H1 (cell line): ENCODE data around the gene SLC37A1. TPM values are rescaled to one million over a fixed set of nuclear protein-coding genes. Genes with fewer than 3 reads are reported as not detected.

ENCODE experiments used
- CHD2 ChIP-seq: IDR thresholded peaks from 2 replicates; pipeline ENCODE4 v1.6.1; 2012; ENCODE audit warnings: low read length, improper control_type of control experiment
- CTBP2 ChIP-seq: IDR thresholded peaks from 2 replicates; pipeline ENCODE4 v1.7.0; 2011; ENCODE audit warnings: borderline replicate concordance, mild to moderate bottlenecking, moderate library complexity, mixed read lengths, low read length; ENCODE audit not compliant: insufficient read depth, insufficient read length
- EZH2 ChIP-seq: fragments of 200-600 bp; sonication (generic); IDR thresholded peaks from 2 replicates; pipeline ENCODE4 v1.7.1; 2012; ENCODE audit warnings: low read depth, mild to moderate bottlenecking, moderate library complexity, low read length, inconsistent platforms; ENCODE audit not compliant: severe bottlenecking
- KDM5A ChIP-seq: fragments of 200-600 bp; IDR thresholded peaks from 2 replicates; pipeline ENCODE4 v1.7.1; 2012; ENCODE audit warnings: mild to moderate bottlenecking, low read length, inconsistent platforms, mixed read lengths
- POLR2A ChIP-seq, 2 experiments: IDR thresholded peaks; 1 replicate in 1 of 2; 2 replicates in 1 of 2; pipeline ENCODE4 v1.6.1; 2011; ENCODE audit warnings: low read depth in 2 of 2, low read length in 2 of 2, mild to moderate bottlenecking in 2 of 2; ENCODE audit errors: control extremely low read depth in 1 of 2
- RXRA ChIP-seq: IDR thresholded peaks from 2 replicates; pipeline ENCODE4 v1.6.1; 2011; ENCODE audit warnings: low read depth, mild to moderate bottlenecking, low read length, moderate library complexity; ENCODE audit not compliant: insufficient read depth
- TAF7 ChIP-seq: optimal IDR thresholded peaks from 2 replicates; pipeline ENCODE3; 2011; ENCODE audit warnings: low read depth, mild to moderate bottlenecking, inconsistent platforms, low read length, moderate library complexity, borderline replicate concordance
- TBP ChIP-seq: IDR thresholded peaks from 2 replicates; pipeline ENCODE4 v1.6.1; 2011; ENCODE audit warnings: low read depth, low read length, improper control_type of control experiment
- polyA plus RNA-seq, 7 experiments: library from polyadenylated mRNA; depleted of rRNA in 3 of 7; stranded (reverse) in 5 of 7; unstranded in 2 of 7; fragments of >200 nt in 5 of 7; fragments of 200-250 nt in 2 of 7; gene quantifications; 1 replicate in 5 of 7; 2 replicates in 1 of 7; 4 replicates in 1 of 7; pipeline versions ENCODE4 v1.2.1 to v1.2.3, GENCODE V29; 2011 to 2013; ENCODE audit warnings: missing spikeins in 2 of 7, mixed read lengths in 2 of 7
- total RNA-seq: library from RNA; stranded (reverse); fragmentation: NEBNext Ultra II Directional; extraction: Animal tissue kit (Norgen Biotek cat#: 25700); gene quantifications from 2 replicates; pipeline ENCODE4 v1.2.1, GENCODE V29; 2021
- TF ChIP-seq, protein P1 (sequence below): fragments of 300-600 bp; sonication (generic); IDR thresholded peaks from 2 replicates; pipeline ENCODE4 v1.7.1; 2012; ENCODE audit warnings: low read length, moderate library complexity, mild to moderate bottlenecking, inconsistent platforms; ENCODE audit not compliant: insufficient replicate concordance
- TF ChIP-seq, protein P2 (sequence below): IDR thresholded peaks from 2 replicates; pipeline ENCODE4 v1.6.1; 2011; ENCODE audit warnings: low read depth, mild to moderate bottlenecking, low read length; ENCODE audit not compliant: insufficient read depth

Gene SLC37A1
- total and polyA plus RNA-seq, 2 of the 8 experiments (the other 6 are each of a cell fraction or from before 2014, with no cell fraction given) = 15.6 to 30.9 TPM

- TF ChIP-seq, protein P1, sequence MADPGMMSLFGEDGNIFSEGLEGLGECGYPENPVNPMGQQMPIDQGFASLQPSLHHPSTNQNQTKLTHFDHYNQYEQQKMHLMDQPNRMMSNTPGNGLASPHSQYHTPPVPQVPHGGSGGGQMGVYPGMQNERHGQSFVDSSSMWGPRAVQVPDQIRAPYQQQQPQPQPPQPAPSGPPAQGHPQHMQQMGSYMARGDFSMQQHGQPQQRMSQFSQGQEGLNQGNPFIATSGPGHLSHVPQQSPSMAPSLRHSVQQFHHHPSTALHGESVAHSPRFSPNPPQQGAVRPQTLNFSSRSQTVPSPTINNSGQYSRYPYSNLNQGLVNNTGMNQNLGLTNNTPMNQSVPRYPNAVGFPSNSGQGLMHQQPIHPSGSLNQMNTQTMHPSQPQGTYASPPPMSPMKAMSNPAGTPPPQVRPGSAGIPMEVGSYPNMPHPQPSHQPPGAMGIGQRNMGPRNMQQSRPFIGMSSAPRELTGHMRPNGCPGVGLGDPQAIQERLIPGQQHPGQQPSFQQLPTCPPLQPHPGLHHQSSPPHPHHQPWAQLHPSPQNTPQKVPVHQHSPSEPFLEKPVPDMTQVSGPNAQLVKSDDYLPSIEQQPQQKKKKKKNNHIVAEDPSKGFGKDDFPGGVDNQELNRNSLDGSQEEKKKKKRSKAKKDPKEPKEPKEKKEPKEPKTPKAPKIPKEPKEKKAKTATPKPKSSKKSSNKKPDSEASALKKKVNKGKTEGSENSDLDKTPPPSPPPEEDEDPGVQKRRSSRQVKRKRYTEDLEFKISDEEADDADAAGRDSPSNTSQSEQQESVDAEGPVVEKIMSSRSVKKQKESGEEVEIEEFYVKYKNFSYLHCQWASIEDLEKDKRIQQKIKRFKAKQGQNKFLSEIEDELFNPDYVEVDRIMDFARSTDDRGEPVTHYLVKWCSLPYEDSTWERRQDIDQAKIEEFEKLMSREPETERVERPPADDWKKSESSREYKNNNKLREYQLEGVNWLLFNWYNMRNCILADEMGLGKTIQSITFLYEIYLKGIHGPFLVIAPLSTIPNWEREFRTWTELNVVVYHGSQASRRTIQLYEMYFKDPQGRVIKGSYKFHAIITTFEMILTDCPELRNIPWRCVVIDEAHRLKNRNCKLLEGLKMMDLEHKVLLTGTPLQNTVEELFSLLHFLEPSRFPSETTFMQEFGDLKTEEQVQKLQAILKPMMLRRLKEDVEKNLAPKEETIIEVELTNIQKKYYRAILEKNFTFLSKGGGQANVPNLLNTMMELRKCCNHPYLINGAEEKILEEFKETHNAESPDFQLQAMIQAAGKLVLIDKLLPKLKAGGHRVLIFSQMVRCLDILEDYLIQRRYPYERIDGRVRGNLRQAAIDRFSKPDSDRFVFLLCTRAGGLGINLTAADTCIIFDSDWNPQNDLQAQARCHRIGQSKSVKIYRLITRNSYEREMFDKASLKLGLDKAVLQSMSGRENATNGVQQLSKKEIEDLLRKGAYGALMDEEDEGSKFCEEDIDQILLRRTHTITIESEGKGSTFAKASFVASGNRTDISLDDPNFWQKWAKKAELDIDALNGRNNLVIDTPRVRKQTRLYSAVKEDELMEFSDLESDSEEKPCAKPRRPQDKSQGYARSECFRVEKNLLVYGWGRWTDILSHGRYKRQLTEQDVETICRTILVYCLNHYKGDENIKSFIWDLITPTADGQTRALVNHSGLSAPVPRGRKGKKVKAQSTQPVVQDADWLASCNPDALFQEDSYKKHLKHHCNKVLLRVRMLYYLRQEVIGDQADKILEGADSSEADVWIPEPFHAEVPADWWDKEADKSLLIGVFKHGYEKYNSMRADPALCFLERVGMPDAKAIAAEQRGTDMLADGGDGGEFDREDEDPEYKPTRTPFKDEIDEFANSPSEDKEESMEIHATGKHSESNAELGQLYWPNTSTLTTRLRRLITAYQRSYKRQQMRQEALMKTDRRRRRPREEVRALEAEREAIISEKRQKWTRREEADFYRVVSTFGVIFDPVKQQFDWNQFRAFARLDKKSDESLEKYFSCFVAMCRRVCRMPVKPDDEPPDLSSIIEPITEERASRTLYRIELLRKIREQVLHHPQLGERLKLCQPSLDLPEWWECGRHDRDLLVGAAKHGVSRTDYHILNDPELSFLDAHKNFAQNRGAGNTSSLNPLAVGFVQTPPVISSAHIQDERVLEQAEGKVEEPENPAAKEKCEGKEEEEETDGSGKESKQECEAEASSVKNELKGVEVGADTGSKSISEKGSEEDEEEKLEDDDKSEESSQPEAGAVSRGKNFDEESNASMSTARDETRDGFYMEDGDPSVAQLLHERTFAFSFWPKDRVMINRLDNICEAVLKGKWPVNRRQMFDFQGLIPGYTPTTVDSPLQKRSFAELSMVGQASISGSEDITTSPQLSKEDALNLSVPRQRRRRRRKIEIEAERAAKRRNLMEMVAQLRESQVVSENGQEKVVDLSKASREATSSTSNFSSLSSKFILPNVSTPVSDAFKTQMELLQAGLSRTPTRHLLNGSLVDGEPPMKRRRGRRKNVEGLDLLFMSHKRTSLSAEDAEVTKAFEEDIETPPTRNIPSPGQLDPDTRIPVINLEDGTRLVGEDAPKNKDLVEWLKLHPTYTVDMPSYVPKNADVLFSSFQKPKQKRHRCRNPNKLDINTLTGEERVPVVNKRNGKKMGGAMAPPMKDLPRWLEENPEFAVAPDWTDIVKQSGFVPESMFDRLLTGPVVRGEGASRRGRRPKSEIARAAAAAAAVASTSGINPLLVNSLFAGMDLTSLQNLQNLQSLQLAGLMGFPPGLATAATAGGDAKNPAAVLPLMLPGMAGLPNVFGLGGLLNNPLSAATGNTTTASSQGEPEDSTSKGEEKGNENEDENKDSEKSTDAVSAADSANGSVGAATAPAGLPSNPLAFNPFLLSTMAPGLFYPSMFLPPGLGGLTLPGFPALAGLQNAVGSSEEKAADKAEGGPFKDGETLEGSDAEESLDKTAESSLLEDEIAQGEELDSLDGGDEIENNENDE = no peak
- TF ChIP-seq EZH2 (no peak), POLR2A (IDR thresholded peaks at IDR 0.05; ENCODE audit: control extremely low read depth in 1 of 2, low read depth in 2 of 2, low read length in 2 of 2) (no peak), CTBP2 (no peak), KDM5A (no peak), TAF7 (no peak), CHD2 (no peak), TBP (no peak), RXRA (no peak)
- TF ChIP-seq, protein P2, sequence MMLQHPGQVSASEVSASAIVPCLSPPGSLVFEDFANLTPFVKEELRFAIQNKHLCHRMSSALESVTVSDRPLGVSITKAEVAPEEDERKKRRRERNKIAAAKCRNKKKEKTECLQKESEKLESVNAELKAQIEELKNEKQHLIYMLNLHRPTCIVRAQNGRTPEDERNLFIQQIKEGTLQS = no peak
Measured at GRCh38 chr21:42629933-42630589, 116.4 kb downstream of the SLC37A1 start (continued).
